Fibroblast of pulmonary artery (primary cell): ENCODE results near the gene PPRC1.

ENCODE experiments used
- DNase-seq: peaks from one replicate; pipeline ENCODE4 v3.0.0-alpha.2; 2010; ENCODE audit warnings: low read depth
- H3K4me3 ChIP-seq: replicated peaks from 2 replicates; pipeline ENCODE4 v1.5.1; 2011; ENCODE audit warnings: low read depth, mild to moderate bottlenecking, control low read depth, low read length, moderate library complexity
- TF ChIP-seq, protein P1 (sequence below): IDR thresholded peaks from 2 replicates; pipeline ENCODE4 v1.5.1; 2011; ENCODE audit warnings: mild to moderate bottlenecking, control low read depth, low read length, inconsistent platforms; ENCODE audit errors: missing control alignments

Gene PPRC1, protein sequence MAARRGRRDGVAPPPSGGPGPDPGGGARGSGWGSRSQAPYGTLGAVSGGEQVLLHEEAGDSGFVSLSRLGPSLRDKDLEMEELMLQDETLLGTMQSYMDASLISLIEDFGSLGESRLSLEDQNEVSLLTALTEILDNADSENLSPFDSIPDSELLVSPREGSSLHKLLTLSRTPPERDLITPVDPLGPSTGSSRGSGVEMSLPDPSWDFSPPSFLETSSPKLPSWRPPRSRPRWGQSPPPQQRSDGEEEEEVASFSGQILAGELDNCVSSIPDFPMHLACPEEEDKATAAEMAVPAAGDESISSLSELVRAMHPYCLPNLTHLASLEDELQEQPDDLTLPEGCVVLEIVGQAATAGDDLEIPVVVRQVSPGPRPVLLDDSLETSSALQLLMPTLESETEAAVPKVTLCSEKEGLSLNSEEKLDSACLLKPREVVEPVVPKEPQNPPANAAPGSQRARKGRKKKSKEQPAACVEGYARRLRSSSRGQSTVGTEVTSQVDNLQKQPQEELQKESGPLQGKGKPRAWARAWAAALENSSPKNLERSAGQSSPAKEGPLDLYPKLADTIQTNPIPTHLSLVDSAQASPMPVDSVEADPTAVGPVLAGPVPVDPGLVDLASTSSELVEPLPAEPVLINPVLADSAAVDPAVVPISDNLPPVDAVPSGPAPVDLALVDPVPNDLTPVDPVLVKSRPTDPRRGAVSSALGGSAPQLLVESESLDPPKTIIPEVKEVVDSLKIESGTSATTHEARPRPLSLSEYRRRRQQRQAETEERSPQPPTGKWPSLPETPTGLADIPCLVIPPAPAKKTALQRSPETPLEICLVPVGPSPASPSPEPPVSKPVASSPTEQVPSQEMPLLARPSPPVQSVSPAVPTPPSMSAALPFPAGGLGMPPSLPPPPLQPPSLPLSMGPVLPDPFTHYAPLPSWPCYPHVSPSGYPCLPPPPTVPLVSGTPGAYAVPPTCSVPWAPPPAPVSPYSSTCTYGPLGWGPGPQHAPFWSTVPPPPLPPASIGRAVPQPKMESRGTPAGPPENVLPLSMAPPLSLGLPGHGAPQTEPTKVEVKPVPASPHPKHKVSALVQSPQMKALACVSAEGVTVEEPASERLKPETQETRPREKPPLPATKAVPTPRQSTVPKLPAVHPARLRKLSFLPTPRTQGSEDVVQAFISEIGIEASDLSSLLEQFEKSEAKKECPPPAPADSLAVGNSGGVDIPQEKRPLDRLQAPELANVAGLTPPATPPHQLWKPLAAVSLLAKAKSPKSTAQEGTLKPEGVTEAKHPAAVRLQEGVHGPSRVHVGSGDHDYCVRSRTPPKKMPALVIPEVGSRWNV (N-terminal part only)

DNA sequence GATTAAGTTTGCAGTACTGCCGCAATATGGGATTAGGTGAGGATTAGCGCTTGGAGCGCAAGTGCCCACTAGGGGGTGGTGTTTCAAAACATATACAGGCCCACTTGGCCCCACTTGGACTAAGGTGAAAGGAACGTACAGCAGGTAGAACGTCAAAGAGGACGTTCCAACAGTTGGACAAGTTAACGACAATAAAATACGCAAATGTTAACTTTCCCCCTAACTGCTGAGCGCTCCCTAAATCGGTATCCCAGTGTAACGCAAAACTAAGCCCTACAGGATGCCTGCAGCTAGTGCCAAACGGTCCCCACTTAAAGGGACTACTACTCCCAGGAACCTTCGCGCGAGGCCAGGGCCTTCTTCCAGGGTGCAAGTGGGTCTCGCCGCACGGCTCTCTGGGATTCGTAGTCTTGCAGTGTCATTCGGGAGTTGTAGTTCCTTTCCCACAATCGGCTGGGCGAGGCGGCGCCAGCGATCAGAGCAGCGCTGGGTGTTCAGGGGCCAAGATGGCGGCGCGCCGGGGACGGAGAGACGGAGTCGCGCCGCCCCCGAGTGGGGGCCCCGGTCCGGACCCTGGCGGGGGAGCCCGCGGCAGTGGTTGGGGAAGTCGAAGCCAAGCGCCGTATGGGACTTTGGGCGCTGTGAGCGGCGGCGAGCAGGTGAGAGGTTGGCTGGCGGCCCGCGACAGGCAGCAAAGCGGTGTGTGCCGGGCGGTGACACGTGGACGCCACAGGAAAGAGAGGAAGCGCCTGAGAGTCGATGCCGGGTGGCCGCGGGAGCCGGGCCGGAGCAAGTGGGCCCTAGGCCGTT, at the start of gene PPRC1:
PPRC1 (plus strand) TSS at position 478 of the 810 bp plus-strand sequence; CDS start at position 507, 29 bp downstream.
- TF ChIP-seq, protein P1, sequence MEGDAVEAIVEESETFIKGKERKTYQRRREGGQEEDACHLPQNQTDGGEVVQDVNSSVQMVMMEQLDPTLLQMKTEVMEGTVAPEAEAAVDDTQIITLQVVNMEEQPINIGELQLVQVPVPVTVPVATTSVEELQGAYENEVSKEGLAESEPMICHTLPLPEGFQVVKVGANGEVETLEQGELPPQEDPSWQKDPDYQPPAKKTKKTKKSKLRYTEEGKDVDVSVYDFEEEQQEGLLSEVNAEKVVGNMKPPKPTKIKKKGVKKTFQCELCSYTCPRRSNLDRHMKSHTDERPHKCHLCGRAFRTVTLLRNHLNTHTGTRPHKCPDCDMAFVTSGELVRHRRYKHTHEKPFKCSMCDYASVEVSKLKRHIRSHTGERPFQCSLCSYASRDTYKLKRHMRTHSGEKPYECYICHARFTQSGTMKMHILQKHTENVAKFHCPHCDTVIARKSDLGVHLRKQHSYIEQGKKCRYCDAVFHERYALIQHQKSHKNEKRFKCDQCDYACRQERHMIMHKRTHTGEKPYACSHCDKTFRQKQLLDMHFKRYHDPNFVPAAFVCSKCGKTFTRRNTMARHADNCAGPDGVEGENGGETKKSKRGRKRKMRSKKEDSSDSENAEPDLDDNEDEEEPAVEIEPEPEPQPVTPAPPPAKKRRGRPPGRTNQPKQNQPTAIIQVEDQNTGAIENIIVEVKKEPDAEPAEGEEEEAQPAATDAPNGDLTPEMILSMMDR, result peak; percentile 91
- peak; percentile 99 for DNase-seq
- H3K4me3 ChIP-seq, result peak within 1 kb of the TSS; percentile 96

DNA sequence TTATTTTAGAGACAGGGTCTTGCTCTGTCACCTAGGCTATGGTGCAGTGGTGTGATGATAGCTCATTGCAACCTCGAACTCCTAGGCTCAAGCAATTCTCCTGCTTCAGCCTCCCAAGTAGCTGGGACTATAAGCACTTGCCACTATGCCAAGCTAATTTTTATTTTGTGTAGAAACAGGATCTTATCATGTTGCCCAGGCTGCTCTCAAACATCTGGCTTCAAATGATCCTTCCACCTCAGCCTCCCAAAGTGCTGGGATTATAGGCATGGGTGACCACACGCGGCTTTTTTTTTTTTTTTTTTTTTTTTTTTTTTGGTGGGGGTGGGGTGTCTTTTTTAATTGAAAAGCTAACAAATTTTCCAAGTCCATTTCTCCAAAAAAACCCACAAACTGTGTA, 49.3 kb upstream of the PPRC1 start:
- no peak for DNase-seq
- TF ChIP-seq, protein P1, result no peak
- no peak overlapping the region for H3K4me3 ChIP-seq

DNA sequence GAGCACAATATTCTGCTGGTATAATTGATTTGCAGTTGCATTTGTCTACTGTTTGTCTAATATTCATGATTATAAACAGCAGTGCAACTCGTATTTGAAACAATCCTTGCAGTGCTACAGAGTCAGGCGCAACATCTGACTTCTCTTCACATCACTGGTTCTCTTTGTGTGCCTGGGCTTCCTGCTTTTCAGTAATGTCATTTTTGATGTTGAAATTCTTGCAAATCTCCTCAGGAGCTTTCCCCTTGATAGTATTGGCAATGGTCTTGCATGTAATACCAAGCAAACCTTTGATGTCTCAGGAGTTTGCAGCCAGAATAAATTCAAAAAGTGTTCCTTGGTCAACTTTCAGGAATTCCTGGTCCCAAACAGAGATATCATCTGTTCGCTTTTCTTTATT, 47.5 kb upstream of the PPRC1 start:
- TF ChIP-seq, protein P1, result no peak
- no peak overlapping the region for H3K4me3 ChIP-seq
- peak; percentile 30 for DNase-seq

DNA sequence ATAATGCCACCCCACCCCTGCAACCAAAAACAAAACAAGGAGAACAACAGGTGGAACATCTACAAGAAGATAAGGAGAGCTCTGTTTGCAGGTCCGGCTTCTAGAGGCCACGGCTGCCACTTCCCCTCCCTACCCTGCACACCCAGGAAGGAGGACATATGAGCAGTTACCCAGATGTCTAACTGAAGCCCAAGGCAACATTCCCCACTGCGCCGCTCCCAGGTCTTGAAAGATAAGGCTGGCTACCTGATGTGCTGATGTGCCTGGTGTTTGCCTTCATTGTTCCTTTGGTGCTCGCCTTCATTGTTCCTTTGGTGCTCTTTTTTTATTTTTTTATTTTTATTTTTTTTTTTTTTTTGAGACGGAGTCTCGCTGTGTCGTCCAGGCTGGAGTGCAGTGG, 46.6 kb upstream of the PPRC1 start:
- H3K4me3 ChIP-seq, result no peak overlapping the region
- DNase-seq, result no peak
- TF ChIP-seq, protein P1, result no peak

DNA sequence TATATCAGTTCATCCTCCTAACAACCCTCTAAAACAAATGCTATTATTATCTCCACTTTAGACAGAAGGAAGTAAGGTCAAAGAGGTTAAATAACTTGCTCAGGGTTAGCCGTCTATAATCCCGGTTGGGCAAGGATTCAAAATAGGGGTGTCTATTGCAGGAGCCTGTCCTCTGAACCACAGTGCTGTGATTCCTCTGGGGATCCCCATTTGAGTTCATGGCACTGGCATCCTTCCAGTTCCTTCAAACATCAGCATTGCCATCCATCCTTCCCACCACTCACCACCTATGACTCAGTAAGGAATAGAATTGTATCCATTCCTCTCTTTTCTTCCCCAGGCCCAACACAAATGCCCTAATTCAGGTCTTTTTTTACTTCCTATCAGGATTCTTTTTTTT, 42.1 kb upstream of the PPRC1 start:
- TF ChIP-seq, protein P1, result no peak
- DNase-seq, result no peak
- no peak overlapping the region for H3K4me3 ChIP-seq

DNA sequence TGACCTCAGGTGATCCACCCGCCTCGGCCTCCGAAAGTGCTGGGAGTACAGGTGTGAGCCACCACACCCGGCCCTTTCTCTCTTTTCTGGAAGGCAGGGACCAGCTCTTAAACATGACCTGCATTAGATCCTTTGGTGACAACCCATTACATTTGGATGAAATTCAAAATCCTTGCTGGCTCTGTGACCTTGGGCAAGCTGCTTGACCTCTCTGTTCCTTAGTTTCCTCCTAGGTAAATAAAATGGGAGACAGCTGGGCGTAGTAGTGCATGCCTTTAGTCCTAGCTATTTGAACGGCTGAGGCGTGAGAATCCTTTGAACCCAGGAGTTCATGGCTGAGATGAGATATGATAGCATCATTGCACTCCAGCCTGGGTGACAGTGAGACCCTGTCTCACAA, 36.4 kb upstream of the PPRC1 start:
- no peak overlapping the region for H3K4me3 ChIP-seq
- TF ChIP-seq, protein P1, result no peak
- no peak for DNase-seq
